ENCODE results near the gene DYDC1.
"Not testable (repeated sequence)": the region's sequence is repeated elsewhere in the genome, so short reads cannot be mapped to it uniquely, and the experiment has no call there.

Gene DYDC1

GRCh38 chr10:80344276-80344675 is 12.3 kb downstream of the DYDC1 start:
- no peak for DNase-seq (ENCODE audit: low read depth in 3 of 3)

DNA sequence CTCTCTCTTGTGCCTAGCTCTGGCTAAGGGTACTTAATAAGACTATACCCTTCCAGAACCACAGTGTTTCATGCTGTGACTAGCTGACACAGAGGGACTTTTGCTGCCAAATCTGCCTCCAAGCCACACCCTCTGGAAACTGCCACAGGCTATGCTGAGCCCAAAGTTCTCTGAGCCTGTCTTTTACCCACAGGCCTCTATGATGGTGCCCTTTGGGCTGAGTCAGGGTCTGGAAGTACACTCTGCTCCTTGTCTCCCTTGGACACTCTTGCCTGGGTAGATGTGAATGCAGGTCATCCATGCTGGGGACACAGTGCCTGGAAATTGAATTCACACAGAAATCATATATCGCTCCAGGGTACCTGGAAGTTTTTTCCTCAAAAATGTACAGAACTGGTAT is 22.6 kb downstream of the DYDC1 start:
- no peak for DNase-seq (ENCODE audit: low read depth in 3 of 3)

GRCh38 chr10:80324891-80325364 is 31.6 kb downstream of the DYDC1 start:
- no peak for DNase-seq (ENCODE audit: low read depth in 3 of 3)

GRCh38 chr10:80324086-80324485 is 32.5 kb downstream of the DYDC1 start:
- DNase-seq (ENCODE audit: low read depth in 3 of 3): no peak

GRCh38 chr10:80323311-80323710 is 33.2 kb downstream of the DYDC1 start:
- no peak for DNase-seq (ENCODE audit: low read depth in 3 of 3)

- no peak for DNase-seq (ENCODE audit: low read depth in 3 of 3)
Measured at GRCh38 chr10:80322711-80323110, 33.8 kb downstream of the DYDC1 start.

DNA sequence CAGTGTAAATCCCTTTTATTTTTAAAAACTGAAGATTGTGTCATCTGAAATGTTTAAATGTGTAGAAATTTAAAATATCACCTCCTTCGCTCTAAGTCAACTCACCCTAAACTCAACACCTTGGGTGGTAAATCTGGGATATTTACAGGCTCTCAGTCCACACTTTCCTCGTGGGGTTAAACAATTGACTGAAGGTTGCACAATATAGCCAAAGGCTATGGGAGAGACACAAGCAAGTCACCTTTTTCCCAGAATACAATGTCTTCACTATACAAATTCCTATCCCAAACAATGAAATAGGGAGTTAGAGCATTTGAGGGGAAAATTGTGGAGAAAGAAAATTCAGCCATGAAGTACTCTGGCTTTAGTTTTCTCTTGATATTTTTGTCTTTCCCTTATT is 34.4 kb downstream of the DYDC1 start:
- no peak for DNase-seq (ENCODE audit: low read depth in 3 of 3)

GRCh38 chr10:80321183-80321582 is 35.4 kb downstream of the DYDC1 start:
- no peak for DNase-seq (ENCODE audit: low read depth in 3 of 3)

GRCh38 chr10:80320377-80320776 is 36.2 kb downstream of the DYDC1 start:
- DNase-seq (ENCODE audit: low read depth in 3 of 3): no peak

GRCh38 chr10:80319725-80320290 is 36.7 kb downstream of the DYDC1 start:
- DNase-seq (ENCODE audit: low read depth in 3 of 3): no peak

DNA sequence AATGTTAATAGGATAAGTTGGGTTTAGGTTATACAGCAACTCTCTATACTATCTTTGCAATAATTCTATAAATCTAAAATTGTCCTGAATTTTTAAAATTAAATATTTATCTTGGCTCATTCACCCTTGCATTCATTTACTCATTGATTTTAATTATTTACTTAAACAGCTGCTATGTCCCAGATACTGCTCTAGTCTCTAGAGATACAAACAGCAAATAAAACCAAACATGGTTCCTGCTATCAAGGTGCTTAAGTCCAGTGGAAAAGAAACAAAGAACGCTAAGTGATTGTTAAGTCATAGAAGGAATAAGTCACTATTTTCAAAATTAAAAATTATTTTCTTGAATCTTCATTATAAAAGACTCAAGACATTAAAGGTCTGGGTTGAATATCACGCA is 37.2 kb downstream of the DYDC1 start:
- DNase-seq (ENCODE audit: low read depth in 3 of 3): no peak

DNA sequence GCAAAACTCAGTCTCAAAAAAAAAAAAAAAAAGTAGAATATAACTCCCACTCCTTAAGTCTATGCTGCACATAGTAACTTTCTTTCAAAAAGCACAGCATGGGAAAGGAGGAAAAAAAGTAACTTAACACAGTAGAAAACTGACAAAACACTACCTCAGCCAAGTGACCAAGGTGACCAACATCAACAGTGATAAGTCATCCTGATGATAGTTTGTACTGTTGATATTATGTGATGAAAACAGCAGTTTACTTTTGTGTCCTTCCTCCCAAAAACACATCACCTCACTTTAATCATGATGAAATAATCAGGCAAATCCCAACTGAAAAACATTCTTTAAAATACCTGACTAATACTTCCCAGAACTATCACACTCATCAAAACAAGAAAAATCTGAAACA is 37.8 kb downstream of the DYDC1 start:
- no peak for DNase-seq (ENCODE audit: low read depth in 3 of 3)

DNA sequence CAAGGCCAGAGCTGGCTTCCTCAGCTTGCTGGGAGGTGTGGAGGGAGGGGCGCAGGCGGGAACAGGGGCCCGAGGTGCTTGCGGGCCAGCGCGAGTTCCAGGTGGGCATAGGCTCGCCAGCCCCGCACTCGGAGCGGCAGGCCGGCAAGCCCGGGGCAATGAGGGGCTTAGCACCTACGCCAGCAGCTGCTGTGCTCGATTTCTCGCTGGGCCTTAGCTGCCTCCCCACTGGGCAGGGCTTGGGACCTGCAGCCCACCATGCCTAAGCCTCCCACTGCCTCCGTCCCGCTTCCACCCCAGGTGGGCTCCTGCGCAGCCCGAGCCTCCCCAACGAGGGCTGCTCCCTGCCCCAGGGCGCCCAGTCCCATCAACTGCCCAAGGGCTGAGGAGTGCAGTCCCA is 41.2 kb downstream of the DYDC1 start:
- no peak for DNase-seq (ENCODE audit: low read depth in 3 of 3)

- no peak for DNase-seq (ENCODE audit: low read depth in 3 of 3)
Measured at GRCh38 chr10:80313523-80313922, 43.0 kb downstream of the DYDC1 start.

- DNase-seq (ENCODE audit: low read depth in 3 of 3): not testable (repeated sequence)
Measured at GRCh38 chr10:80305989-80306388, 50.6 kb downstream of the DYDC1 start.

GRCh38 chr10:80296942-80297341 is 59.6 kb downstream of the DYDC1 start:
- DNase-seq (ENCODE audit: low read depth in 3 of 3): no peak

GRCh38 chr10:80292607-80293239 is 63.8 kb downstream of the DYDC1 start:
- no peak for DNase-seq (ENCODE audit: low read depth in 3 of 3)

DNA sequence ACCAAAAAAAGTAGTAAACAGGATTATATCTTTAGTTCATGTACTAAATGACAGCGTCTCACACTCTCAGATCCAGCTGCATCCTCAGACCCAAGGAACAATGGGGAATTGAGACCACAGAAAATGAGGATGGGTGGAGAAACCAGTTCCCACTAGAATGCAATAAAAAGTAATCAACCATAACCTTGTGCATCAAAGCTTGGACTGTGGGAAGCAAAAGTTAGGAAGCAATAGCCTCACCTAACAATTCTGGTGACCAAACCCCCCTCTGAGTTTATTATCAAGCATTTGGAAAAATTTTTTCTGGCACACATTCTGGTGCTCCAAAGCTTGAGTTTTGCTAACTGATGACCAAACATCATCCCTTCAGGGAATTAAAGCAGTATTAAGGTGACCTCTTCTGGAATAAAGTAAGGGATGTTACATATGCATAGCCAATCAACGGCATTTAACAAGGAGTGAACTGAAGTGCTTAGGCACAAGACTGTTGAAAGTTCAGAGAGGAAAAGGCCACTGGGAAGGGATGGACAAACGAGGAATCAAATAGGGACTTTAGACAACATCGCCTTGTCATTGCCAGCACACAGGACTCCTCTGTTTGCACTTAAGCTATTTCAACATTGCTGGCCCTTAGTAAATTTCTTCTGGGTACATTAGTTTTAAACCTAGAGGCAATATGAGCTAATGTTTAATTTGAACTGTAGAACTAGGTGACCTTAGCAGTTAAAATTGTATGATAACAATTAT is 65.9 kb downstream of the DYDC1 start:
- no peak for DNase-seq (ENCODE audit: low read depth in 3 of 3)

- DNase-seq (ENCODE audit: low read depth in 3 of 3): no peak
Measured at GRCh38 chr10:80289451-80290287, 66.9 kb downstream of the DYDC1 start, which contains the start of gene MAT1A. Gene MAT1A, minus strand, starts transcription at chr10:80289658. Its CDS starts 235 bp downstream, at chr10:80289423.

GRCh38 chr10:80288849-80289248 is 67.7 kb downstream of the DYDC1 start:
- DNase-seq (ENCODE audit: low read depth in 3 of 3): no peak
